HG03575 (cell line): ENCODE data around the gene ZRANB1.

Experiments used
- ATAC-seq: cut with Tn5 transposase; IDR thresholded peaks from one replicate; pipeline ENCODE4 v1.9.1; 2021; ENCODE audit not compliant: unreplicated experiment, insufficient number of reproducible peaks, low FRiP score; ENCODE audit errors: extremely low read depth

Gene ZRANB1

DNA sequence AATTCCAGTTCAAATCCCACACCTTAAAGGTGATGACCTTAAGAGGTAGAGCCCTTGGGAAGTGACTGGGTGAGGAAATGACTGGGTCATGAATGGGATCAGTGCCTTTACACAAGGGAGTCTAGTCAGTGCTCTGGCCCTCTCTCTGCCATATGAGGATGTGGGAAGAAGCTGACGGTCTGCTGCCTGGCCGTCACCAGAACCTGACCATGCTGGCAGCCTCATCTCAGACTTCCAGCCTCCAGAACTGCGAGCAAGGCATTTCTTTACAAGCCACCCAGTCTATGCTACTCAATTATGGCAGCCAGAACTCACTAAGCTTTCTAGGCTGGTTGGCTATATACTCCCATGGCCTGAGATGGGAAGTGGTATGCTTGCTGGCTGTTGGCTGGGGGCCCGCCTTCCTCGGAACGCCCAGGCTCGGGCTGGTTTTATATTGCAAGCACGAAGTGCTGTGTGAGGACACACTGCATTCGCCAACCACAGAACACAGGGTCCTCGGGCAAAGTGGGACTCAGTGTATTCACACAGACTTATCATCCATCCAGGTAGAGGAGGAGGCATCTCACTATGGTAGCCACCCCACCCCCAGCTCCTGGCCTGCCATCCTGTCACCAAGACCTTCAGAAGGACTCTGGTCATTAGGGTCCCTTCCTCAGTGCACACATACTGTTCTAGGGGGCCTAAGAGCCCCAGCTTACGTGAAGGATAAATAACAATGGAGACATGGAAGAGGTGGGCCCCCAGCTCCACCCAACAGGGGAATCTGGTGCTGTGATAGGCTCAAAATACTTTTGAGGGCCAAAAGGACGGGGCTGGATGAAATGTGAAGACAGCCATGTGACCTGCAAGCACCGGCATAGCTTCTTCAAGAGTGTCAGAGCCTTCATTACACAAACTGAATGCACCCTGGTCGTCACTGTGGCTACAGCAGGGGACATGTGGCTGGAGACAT, 49.0 kb downstream of the ZRANB1 start:
- ATAC-seq = no peak

GRCh38 chr10:124991835-124992234, 49.9 kb downstream of the ZRANB1 start:
- no peak for ATAC-seq

DNA sequence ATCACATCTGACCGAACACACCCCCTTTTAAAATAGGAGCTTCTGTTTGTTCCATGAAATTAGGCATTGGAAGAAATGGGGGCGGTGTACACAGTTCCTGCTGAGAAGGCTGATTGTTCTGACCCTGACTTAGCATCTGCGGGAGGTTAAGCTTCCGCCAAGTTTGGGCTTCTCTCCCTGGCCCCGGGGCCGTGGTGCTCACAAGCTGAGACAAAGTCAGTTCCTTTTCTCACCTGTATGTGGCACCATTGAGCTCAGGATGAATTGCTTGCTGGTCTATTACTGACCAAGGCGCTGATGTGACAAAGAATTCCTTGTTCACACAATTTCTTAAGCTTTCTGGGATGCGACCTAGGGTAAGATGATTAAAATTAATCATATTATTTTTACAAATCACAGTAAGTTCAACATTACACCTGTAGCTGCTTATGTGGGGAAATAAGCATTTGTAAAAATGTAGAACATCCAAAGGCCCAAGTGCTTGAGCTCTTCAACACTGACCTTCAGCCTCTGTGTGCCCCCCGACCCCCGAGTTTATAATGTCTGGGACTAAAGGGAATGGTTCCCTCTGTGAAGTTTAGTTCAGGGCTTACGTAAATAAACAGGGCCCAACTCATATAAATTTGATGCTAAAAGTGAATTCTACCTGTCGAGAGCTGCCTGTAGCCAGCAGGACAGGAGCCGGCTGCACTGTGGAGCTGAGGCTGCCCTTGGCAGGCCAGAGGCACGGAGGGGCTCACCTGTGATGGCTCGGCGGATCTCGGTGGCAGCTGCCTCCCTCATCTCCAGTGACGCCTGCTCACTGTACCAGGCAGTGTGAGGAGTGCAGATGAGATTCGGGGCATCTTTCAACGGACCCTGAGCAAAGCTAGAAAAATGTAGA, 50.8 kb downstream of the ZRANB1 start:
- no peak for ATAC-seq

DNA sequence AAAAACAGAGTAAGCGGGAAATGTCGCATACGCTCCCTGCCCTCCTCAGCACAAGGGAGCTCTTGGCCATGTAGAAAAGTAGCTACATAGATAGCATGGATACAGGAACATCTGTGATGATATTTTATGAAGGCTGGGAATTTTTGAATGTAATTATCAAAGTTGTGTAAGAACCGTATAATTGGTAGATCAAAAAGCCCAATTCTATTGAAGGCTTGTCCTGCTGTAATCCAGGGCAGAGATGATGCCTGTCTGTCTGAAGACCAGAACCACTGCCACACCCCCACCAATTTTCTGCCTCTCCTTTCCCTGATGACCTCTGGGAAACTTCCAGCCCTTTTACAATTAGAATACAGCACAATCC, 51.4 kb downstream of the ZRANB1 start:
- no peak for ATAC-seq

DNA sequence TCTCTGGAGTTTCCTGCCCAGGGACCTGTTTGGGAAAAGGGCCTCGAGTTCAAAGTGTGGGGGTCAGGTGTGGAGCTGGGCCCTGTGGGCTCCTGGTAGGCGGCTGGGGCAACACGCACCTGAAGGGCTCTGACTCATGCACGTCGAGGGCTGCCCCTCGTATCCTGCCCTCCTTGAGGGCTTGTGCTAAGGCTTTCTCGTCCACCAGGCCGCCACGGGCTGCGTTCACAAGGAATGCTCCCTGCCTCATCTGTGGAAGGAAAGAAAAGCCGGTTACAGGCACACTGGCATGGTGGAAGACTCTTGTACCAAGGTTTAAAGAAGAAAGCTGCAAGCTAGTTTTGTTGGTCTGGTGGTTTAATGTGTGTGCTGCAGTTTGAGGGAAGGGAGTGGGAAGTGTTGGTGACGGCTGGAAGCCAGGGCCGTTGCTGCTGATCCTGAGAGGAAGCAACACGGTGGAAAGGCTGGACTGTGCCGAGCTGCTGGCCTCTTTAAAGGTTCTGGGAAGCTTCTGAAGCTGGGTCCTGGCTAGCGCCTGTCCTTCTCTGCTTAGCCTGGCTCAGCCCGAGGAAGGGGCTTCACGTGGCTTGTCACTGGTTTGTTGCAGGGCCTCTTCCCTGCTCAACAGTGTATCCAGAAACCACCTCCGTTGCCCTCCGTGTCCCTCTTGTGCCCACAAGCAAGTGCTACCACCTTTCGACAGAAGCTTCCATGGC, 52.0 kb downstream of the ZRANB1 start:
- ATAC-seq = no peak

- no peak for ATAC-seq
These were observed 52.9 kb downstream of the ZRANB1 start for GRCh38 chr10:124994573-124995473.

GRCh38 chr10:124995605-124996004, 53.7 kb downstream of the ZRANB1 start:
- ATAC-seq = no peak

- no peak for ATAC-seq
These were observed 54.4 kb downstream of the ZRANB1 start for GRCh38 chr10:124996127-124996853.

DNA sequence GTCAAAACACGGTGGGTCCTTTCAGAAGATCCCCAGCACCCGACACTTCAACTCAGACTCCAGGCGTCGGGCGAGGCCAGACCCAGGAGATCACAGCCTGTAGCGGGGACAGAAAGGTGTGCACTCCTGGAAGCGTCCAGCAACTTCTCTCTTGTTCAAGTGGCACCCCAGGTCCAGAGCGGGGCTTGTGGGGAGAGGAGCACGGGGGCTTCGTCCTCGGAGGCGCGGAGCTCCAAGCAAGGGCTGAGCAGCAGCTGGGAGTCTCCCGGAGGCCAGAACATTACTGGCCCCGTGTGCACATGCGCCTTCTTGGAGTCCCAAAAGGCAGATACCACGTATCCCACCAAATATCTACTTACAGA, 54.9 kb downstream of the ZRANB1 start:
- no peak for ATAC-seq

GRCh38 chr10:124997306-124997705, 55.4 kb downstream of the ZRANB1 start:
- ATAC-seq = no peak

GRCh38 chr10:124997771-124998623, 56.1 kb downstream of the ZRANB1 start:
- ATAC-seq = no peak

DNA sequence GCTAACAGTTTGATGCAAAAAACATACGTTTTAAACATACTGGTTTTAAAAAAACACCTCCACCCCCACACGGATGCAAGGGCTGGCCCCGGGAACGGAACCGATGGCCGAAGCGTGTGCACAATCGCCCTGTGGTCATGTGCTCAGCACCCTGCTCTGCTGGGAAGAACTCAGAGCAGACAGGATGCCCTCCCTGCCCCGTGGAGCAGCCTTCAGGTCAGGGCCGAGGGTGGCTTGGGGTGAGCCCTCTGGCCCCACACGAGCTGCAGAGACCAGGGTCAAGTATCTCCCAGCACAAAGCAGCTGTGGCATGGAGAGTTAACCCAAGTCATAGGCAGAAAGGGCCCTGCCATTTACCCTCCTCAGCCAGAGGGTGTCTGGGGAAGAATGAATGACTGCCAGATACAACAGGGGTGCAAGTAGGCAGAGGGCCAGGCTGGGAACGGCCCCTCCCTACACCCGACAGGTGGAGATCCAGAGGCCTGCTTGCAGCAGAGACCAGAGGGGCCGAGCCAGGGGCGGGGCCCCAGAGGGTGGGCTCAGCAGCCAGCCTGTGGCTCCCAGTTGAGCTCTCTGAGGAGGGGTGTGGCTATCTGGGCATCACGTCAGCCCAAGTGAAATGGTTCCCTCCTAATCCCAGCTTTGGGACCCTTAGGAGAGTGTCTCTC, 56.8 kb downstream of the ZRANB1 start:
- no peak for ATAC-seq

DNA sequence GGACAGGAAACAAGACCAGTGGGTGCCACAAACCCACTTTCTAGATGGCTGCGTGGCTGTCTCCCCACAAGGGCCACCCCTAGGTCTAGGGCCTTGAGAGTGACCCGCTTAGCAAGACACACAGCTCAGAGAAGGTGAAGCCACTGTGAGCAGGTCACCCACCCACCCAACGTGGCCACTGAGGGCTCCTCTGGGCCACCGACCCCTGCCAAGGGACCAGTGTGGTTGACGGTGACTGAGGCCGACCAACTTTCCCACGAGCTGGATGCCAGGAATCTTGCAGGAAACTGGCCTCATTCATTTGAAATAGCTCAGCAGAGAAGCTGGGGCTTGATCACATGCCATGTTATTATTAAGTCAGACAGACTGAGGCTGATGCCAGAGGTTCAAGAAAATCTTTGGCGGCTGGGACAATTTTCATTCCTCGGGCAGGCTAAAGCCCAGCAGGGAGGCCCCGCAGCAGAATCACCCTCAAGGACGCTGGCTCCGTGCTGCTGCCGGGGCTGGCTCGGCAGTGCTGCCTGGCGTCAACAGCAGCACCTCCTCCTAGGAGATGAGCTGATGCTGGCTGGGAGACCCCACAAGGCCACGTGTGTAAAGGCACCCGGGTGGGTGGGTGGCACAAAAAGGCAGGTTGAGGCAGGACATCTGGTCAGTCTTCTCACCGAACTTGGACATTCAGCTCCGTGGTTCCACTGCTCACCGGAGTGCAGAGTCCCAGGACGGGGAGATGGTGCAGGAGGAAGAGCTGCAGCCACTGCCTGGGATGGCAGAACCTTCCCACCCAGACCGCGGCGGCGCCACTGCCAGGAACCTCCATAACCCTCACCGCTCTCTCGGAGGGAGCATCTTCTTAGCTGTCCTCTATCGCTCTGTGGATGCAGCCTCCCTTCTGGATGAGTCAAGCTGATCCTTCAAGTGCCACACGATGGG, 57.8 kb downstream of the ZRANB1 start:
- ATAC-seq = no peak

DNA sequence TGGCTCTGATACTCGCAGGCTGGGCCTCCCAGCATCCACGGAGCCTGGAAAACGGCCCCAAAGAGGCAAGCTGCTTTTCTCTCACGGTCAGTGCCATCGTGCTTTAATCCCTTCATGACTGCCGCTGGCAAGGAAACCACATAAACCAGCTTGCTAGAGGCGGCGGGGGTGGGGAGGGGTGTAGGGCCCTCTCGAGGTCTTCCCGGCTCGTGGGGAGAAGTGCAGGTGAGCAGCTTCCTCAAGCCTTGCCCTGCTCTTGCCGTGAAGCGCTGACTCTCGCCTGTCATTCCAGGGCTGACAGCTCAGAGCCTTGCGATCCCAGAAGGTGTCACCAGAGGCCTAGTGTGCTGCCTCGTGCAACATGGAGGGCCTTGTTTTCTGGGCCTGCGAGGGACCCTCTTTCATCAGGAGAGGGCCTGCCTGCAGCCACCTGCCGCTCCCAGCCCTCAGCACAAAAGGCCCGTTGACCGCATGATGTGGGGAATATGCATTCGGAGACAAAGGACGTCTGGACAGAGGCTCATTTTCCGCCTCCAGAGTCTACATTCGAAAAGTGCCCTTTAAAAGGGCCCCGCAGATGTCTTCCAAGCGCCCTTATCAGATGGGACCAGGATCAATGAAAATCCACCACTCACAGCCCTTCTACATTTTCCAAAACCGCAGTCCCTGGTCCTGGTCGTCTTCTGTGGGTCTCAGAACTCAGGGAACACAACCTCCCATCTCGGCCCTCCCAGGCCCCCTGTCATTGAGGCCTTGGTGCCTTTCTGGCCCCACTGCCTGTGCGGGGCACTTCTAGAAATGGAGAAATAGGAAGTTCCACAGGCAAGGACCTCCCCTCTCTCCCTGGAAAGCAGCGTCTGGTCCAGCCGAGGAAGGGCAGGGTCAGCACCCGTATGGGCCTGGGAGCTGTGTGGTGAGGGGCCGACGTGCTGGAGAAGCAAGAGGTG, 58.7 kb downstream of the ZRANB1 start:
- no peak for ATAC-seq
